ENCODE measurements around the gene DBN1.

The DBN1 gene

DNA sequence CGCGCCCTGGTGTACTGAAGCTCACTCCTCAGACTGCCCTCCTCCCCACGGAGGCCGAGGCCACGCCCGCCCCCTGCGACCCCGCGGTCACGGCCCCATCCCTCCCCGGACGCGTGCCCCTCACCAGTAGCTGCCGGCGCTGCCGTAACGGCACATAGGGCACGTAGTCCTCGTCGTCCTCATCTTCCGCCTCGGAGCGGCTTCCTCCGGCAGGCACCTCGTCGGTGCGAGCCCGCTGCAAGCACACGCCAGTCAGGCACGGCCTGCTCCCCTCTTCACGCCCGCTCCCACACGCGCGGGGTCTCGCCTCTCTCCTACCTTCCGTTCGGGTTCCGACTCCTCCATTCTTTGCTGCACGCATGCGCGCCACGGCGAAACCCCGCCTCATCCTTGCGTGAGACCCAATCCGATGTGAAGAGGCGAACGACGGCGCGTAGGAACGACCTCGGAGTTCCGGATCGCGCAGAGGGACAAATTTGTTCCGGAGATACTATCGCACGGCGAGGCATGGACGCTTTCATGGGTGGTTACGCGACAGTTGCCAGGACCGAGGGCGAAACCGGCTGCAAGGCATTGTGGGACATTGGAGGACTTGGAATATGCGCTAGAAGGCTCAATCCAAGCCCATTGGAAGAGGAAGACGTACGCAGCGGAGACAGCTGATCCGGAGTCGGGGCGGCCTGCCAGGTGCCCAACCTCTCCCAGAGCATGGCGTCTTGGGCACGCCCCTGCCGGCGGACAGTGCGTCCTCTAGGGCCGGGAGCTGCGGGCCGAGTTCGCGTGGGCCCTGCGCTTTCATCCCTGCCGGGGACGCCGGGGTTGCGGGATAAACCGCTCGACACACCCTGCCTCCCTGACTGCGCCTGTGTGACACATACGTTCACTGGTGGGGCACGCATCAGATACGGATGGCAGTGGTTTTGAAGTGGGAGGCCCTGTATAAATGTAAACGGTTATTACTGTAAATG, 43.5 kb upstream of the DBN1 start, which contains the start of gene DDX41:
Gene DDX41, minus strand, starts transcription at position 361 of the 968 bp plus-strand sequence. Its CDS starts 16 bp downstream, at position 345.
- Histone ChIP-seq H2BK12ac (ENCODE audit: low read length) (peak within 1 kb of the TSS; percentile 89), H2BK5ac (ENCODE audit: low read length) (peak within 1 kb of the TSS; percentile 94), H2BK15ac (ENCODE audit: low read length) (peak within 1 kb of the TSS; percentile 79), H3K27me3 (ENCODE audit: control insufficient read depth in 3 of 3, insufficient read depth in 3 of 3, low read depth in 1 of 3, low read length in 3 of 3) (no peaks in the 10 kb centered on the region), H4K91ac (ENCODE audit: low read depth, low read length, poor library complexity) (no peak within 1 kb of the TSS), H4K8ac (ENCODE audit: low read depth, low read length) (peak within 1 kb of the TSS; percentile 98), H3K79me1 (ENCODE audit: low read depth, low read length) (peaks cover 16% of the 10 kb centered on the region), H3K4ac (ENCODE audit: low read length) (peak within 1 kb of the TSS; percentile 94), H3K9ac (ENCODE audit: low read depth, low read length, poor library complexity) (peak within 1 kb of the TSS; percentile 100), H3K4me1 (ENCODE audit: control insufficient read depth in 2 of 2, insufficient read depth in 1 of 2, low read depth in 1 of 2, low read length in 2 of 2) (peaks cover 4 to 9% of the 10 kb centered on the region in 2 donors), H2BK120ac (ENCODE audit: low read depth, low read length) (no peak within 1 kb of the TSS), H3K9me3 (replicated peaks in 1 of 2; ENCODE audit: control insufficient read depth in 2 of 2, insufficient read depth in 1 of 2, low read depth in 1 of 2, low read length in 2 of 2) (no peaks in the 10 kb centered on the region), H3K23ac (ENCODE audit: low read depth, low read length, poor library complexity) (peak within 1 kb of the TSS; percentile 97), H2AK5ac (ENCODE audit: low read depth, low read length) (peak within 1 kb of the TSS; percentile 95), H3K14ac (ENCODE audit: low read length) (peak within 1 kb of the TSS; percentile 99), H3K27ac (replicated peaks; ENCODE audit: low read length) (peak within 1 kb of the TSS; percentile 54), H2AFZ (ENCODE audit: low read length) (peak within 1 kb of the TSS; percentile 83), H3K4me3 (ENCODE audit: low read length in 2 of 2) (peak within 1 kb of the TSS; percentile 91 to 96), H3K18ac (ENCODE audit: low read length) (peak within 1 kb of the TSS; percentile 100), H3K4me2 (ENCODE audit: insufficient read depth, low read length, poor library complexity, severe bottlenecking) (peak within 1 kb of the TSS; percentile 96), H3K36me3 (replicated peaks in 1 of 2; ENCODE audit: control insufficient read depth in 2 of 2, insufficient read depth in 2 of 2, low read length in 2 of 2) (peaks cover 63 to 75% of the 10 kb centered on the region in 2 donors)
- WGBS, 2 donors (ENCODE audit: extremely low coverage in 2 of 2, insufficient read length in 2 of 2, insufficient replicate concordance in 1 of 2) = no CpG with 5 or more reads among the region's 96 CpGs
- peak; percentile 97 for DNase-seq (ENCODE audit: low spot score)

DNA sequence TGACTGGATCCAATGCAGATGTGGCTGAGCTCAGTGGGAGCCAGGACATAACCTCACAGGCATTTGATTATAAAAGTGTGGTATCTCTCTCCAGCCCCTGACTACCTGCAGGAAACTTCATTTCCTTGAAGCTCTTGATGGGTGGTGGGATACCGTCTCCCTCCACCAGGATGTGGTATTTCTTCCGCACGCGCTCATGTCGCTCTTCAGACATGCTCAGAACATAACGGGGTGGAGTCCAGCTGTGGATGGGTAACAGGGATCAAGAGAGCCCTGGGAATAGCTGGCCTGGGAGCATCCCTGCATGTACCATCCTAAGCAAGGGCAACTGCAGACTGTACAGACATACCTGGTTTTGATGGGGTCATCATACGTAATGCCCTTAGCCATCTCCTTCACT, 42.1 kb upstream of the DBN1 start:
- peaks cover 64 to 75% of the 10 kb centered on the region in 2 donors for H3K36me3 ChIP-seq (replicated peaks in 1 of 2; ENCODE audit: control insufficient read depth in 2 of 2, insufficient read depth in 2 of 2, low read length in 2 of 2)
- no peak overlapping the region for H3K14ac ChIP-seq (ENCODE audit: low read length)
- H2BK12ac ChIP-seq (ENCODE audit: low read length) = no peak overlapping the region
- no peak overlapping the region for H3K4me2 ChIP-seq (ENCODE audit: insufficient read depth, low read length, poor library complexity, severe bottlenecking)
- H3K27me3 ChIP-seq (ENCODE audit: control insufficient read depth in 3 of 3, insufficient read depth in 3 of 3, low read depth in 1 of 3, low read length in 3 of 3) = no peaks in the 10 kb centered on the region
- H2AFZ ChIP-seq (ENCODE audit: low read length) = no peak overlapping the region
- no peak overlapping the region for H3K23ac ChIP-seq (ENCODE audit: low read depth, low read length, poor library complexity)
- no peak for DNase-seq (ENCODE audit: low spot score)
- no peak overlapping the region for H3K18ac ChIP-seq (ENCODE audit: low read length)
- no peak overlapping the region for H3K4ac ChIP-seq (ENCODE audit: low read length)
- no peak overlapping the region for H2AK5ac ChIP-seq (ENCODE audit: low read depth, low read length)
- H3K4me1 ChIP-seq (ENCODE audit: control insufficient read depth in 2 of 2, insufficient read depth in 1 of 2, low read depth in 1 of 2, low read length in 2 of 2) = peaks cover 4 to 9% of the 10 kb centered on the region in 2 donors
- H3K27ac ChIP-seq (replicated peaks; ENCODE audit: low read length) = no peak overlapping the region
- no CpG with 5 or more reads among the region's 7 CpGs for WGBS, 2 donors (ENCODE audit: extremely low coverage in 2 of 2, insufficient read length in 2 of 2, insufficient replicate concordance in 1 of 2)
- H2BK5ac ChIP-seq (ENCODE audit: low read length) = no peak overlapping the region
- H4K8ac ChIP-seq (ENCODE audit: low read depth, low read length) = no peak overlapping the region
- H3K9me3 ChIP-seq (replicated peaks in 1 of 2; ENCODE audit: control insufficient read depth in 2 of 2, insufficient read depth in 1 of 2, low read depth in 1 of 2, low read length in 2 of 2) = no peaks in the 10 kb centered on the region
- H4K91ac ChIP-seq (ENCODE audit: low read depth, low read length, poor library complexity) = no peak overlapping the region
- H3K4me3 ChIP-seq (ENCODE audit: low read length in 2 of 2) = peak overlapping the region in 1 of 2 donors; percentile 91
- H3K79me1 ChIP-seq (ENCODE audit: low read depth, low read length) = peaks cover 18% of the 10 kb centered on the region
- H3K9ac ChIP-seq (ENCODE audit: low read depth, low read length, poor library complexity) = no peak overlapping the region
- no peak overlapping the region for H2BK15ac ChIP-seq (ENCODE audit: low read length)
- H2BK120ac ChIP-seq (ENCODE audit: low read depth, low read length) = no peak overlapping the region

DNA sequence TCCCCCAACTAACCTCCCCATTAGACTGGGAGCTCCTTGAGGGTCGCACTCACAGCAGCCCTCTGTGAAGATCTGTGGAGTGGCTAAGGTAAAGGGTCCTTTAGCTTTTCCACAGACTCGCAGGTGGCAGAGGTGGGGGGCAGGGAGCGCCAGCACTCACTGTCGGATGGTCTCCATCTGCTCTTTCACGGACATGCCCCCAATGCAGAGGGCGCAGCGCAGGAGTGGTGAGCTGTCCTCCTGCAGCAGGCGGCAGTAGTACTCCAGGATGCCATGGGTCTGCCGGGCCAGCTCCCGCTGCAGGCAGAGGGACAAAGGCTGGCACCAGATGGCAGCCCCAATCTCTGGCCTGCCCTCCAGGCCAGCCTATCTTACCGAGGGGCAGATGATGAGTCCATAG, 41.1 kb upstream of the DBN1 start:
- H4K8ac ChIP-seq (ENCODE audit: low read depth, low read length) = no peak overlapping the region
- no peak overlapping the region for H3K4me3 ChIP-seq (ENCODE audit: low read length in 2 of 2)
- H3K4ac ChIP-seq (ENCODE audit: low read length) = no peak overlapping the region
- no peak overlapping the region for H2AFZ ChIP-seq (ENCODE audit: low read length)
- no peak overlapping the region for H2AK5ac ChIP-seq (ENCODE audit: low read depth, low read length)
- H3K23ac ChIP-seq (ENCODE audit: low read depth, low read length, poor library complexity) = no peak overlapping the region
- peaks cover 57 to 72% of the 10 kb centered on the region in 2 donors for H3K36me3 ChIP-seq (replicated peaks in 1 of 2; ENCODE audit: control insufficient read depth in 2 of 2, insufficient read depth in 2 of 2, low read length in 2 of 2)
- no peak overlapping the region for H3K18ac ChIP-seq (ENCODE audit: low read length)
- no peak overlapping the region for H3K4me2 ChIP-seq (ENCODE audit: insufficient read depth, low read length, poor library complexity, severe bottlenecking)
- H2BK120ac ChIP-seq (ENCODE audit: low read depth, low read length) = no peak overlapping the region
- no peak overlapping the region for H2BK12ac ChIP-seq (ENCODE audit: low read length)
- H3K27me3 ChIP-seq (ENCODE audit: control insufficient read depth in 3 of 3, insufficient read depth in 3 of 3, low read depth in 1 of 3, low read length in 3 of 3) = no peaks in the 10 kb centered on the region
- H3K27ac ChIP-seq (replicated peaks; ENCODE audit: low read length) = no peak overlapping the region
- no peak overlapping the region for H3K14ac ChIP-seq (ENCODE audit: low read length)
- no peaks in the 10 kb centered on the region for H3K9me3 ChIP-seq (replicated peaks in 1 of 2; ENCODE audit: control insufficient read depth in 2 of 2, insufficient read depth in 1 of 2, low read depth in 1 of 2, low read length in 2 of 2)
- H4K91ac ChIP-seq (ENCODE audit: low read depth, low read length, poor library complexity) = no peak overlapping the region
- H3K79me1 ChIP-seq (ENCODE audit: low read depth, low read length) = peaks cover 20% of the 10 kb centered on the region
- H2BK15ac ChIP-seq (ENCODE audit: low read length) = no peak overlapping the region
- no peak overlapping the region for H3K9ac ChIP-seq (ENCODE audit: low read depth, low read length, poor library complexity)
- H2BK5ac ChIP-seq (ENCODE audit: low read length) = no peak overlapping the region
- no peak for DNase-seq (ENCODE audit: low spot score)
- WGBS, 2 donors (ENCODE audit: extremely low coverage in 2 of 2, insufficient read length in 2 of 2, insufficient replicate concordance in 1 of 2) = no CpG with 5 or more reads among the region's 11 CpGs
- peaks cover 7 to 11% of the 10 kb centered on the region in 2 donors for H3K4me1 ChIP-seq (ENCODE audit: control insufficient read depth in 2 of 2, insufficient read depth in 1 of 2, low read depth in 1 of 2, low read length in 2 of 2)

DNA sequence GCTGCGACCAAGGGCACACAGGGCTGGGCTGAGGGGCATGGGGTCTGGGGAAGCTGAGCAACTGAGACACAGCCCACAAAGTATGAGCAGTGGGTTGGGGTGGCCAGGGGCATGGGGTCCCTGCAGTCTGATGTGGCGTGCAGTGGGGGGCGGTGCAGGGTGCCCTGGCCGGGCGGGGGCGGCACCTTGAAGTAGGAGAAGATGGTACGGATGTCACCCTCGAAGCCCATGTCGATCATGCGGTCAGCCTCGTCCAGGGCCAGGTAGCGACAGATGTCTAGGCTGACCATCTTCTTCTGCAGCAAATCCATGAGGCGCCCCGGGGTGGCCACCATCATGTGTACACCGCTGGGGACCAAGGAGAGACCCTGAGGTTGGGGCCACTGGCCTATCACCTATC, 40.1 kb upstream of the DBN1 start:
- Histone ChIP-seq H3K79me1 (ENCODE audit: low read depth, low read length) (peaks cover 20% of the 10 kb centered on the region), H2BK15ac (ENCODE audit: low read length) (no peak overlapping the region), H3K9me3 (replicated peaks in 1 of 2; ENCODE audit: control insufficient read depth in 2 of 2, insufficient read depth in 1 of 2, low read depth in 1 of 2, low read length in 2 of 2) (no peaks in the 10 kb centered on the region), H3K23ac (ENCODE audit: low read depth, low read length, poor library complexity) (no peak overlapping the region), H3K18ac (ENCODE audit: low read length) (no peak overlapping the region), H2BK120ac (ENCODE audit: low read depth, low read length) (no peak overlapping the region), H3K36me3 (replicated peaks in 1 of 2; ENCODE audit: control insufficient read depth in 2 of 2, insufficient read depth in 2 of 2, low read length in 2 of 2) (peaks cover 51 to 65% of the 10 kb centered on the region in 2 donors), H3K4me2 (ENCODE audit: insufficient read depth, low read length, poor library complexity, severe bottlenecking) (no peak overlapping the region), H2BK5ac (ENCODE audit: low read length) (no peak overlapping the region), H3K9ac (ENCODE audit: low read depth, low read length, poor library complexity) (no peak overlapping the region), H3K14ac (ENCODE audit: low read length) (no peak overlapping the region), H3K4ac (ENCODE audit: low read length) (no peak overlapping the region), H2AFZ (ENCODE audit: low read length) (no peak overlapping the region), H4K8ac (ENCODE audit: low read depth, low read length) (no peak overlapping the region), H4K91ac (ENCODE audit: low read depth, low read length, poor library complexity) (no peak overlapping the region), H2AK5ac (ENCODE audit: low read depth, low read length) (no peak overlapping the region), H3K4me1 (ENCODE audit: control insufficient read depth in 2 of 2, insufficient read depth in 1 of 2, low read depth in 1 of 2, low read length in 2 of 2) (peaks cover 7 to 20% of the 10 kb centered on the region in 2 donors), H3K4me3 (ENCODE audit: low read length in 2 of 2) (no peak overlapping the region), H2BK12ac (ENCODE audit: low read length) (no peak overlapping the region), H3K27ac (replicated peaks; ENCODE audit: low read length) (no peak overlapping the region), H3K27me3 (ENCODE audit: control insufficient read depth in 3 of 3, insufficient read depth in 3 of 3, low read depth in 1 of 3, low read length in 3 of 3) (no peaks in the 10 kb centered on the region)
- WGBS, 2 donors (ENCODE audit: extremely low coverage in 2 of 2, insufficient read length in 2 of 2, insufficient replicate concordance in 1 of 2) = no CpG with 5 or more reads among the region's 15 CpGs
- DNase-seq (ENCODE audit: low spot score) = no peak
